ENCODE data around the gene PARD3B. TPM values are rescaled to one million over a fixed set of nuclear protein-coding genes. Genes with fewer than 3 reads are reported as not detected.

PARD3B gene
- total RNA-seq, 1 experiment from 2014 or later = 3.6 TPM

GRCh38 chr2:205411558-205411957, 866.3 kb downstream of the PARD3B start:
- Histone ChIP-seq H3K36me3 (ENCODE audit: control insufficient read depth, insufficient read depth, low read length) (no peaks in the 10 kb centered on the region), H3K27ac (ENCODE audit: low read length) (no peak overlapping the region), H3K4me1 (ENCODE audit: control insufficient read depth, insufficient read depth, low read length) (no peaks in the 10 kb centered on the region), H3K9me3 (ENCODE audit: control insufficient read depth, insufficient read depth, low read depth, low read length) (no peaks in the 10 kb centered on the region), H3K27me3 (ENCODE audit: control insufficient read depth, insufficient read depth, low read length) (no peaks in the 10 kb centered on the region), H3K4me3 (ENCODE audit: low read depth in 2 of 2, low read length in 2 of 2) (no peak overlapping the region)
- TF ChIP-seq POLR2AphosphoS5 (IDR thresholded peaks at IDR 0.05; ENCODE audit: low read depth, low read length) (no peak), SIN3A (IDR thresholded peaks at IDR 0.05; ENCODE audit: borderline replicate concordance, insufficient read depth, low read depth, low read length) (no peak), REST (IDR thresholded peaks at IDR 0.05; ENCODE audit: insufficient read depth in 1 of 2, low read depth in 2 of 2, low read length in 1 of 2) (no peak), CTCF (IDR thresholded peaks at IDR 0.05) (no peak), TCF7L2 (IDR thresholded peaks at IDR 0.05; ENCODE audit: low read depth, low read length) (no peak)
- in situ Hi-C loops (cut with HindIII; ENCODE audit: low pct_unique_long_range_greater_than_20kb, low sequenced_read_pairs) (no loop called here), intact Hi-C loops (cut with micrococcal nuclease; ENCODE audit: unreplicated experiment) (no loop called here)
- CTCF ChIA-PET = no interaction called here
- DNase-seq (ENCODE audit: low read depth, low spot score) = no peak
- POLR2A ChIA-PET = no interaction called here
- ATAC-seq = no peak
- no TSS peak for BruUV-seq (replicated peaks)

DNA sequence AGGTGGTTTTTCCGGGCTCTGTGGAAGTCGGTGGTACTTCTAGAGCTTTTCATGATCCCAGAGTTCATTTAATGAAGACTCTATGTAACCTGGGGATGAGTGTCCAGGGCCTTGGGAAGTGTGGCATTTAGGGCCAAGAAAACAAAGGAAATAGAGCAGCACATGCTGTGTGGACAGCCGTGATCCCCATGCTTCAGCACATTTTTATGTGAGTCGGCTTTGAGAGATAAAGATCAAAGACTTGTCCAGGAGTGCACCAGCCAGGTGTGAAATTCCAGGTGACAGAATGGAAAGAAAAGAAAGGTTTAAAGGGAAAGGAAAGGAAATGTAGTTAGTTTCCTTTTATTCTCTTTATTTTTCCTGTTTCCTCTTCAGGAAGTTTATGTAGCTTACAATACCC, 879.1 kb downstream of the PARD3B start:
- H3K27me3 ChIP-seq (ENCODE audit: control insufficient read depth, insufficient read depth, low read length) = no peaks in the 10 kb centered on the region
- H3K4me1 ChIP-seq (ENCODE audit: control insufficient read depth, insufficient read depth, low read length) = no peaks in the 10 kb centered on the region
- ChIA-PET POLR2A (no interaction called here), CTCF (no interaction called here)
- H3K27ac ChIP-seq (ENCODE audit: low read length) = no peak overlapping the region
- intact Hi-C loops (cut with micrococcal nuclease; ENCODE audit: unreplicated experiment) = no loop called here
- no peak for ATAC-seq
- in situ Hi-C loops (cut with HindIII; ENCODE audit: low pct_unique_long_range_greater_than_20kb, low sequenced_read_pairs) = no loop called here
- no peaks in the 10 kb centered on the region for H3K9me3 ChIP-seq (ENCODE audit: control insufficient read depth, insufficient read depth, low read depth, low read length)
- DNase-seq (ENCODE audit: low read depth, low spot score) = no peak
- H3K36me3 ChIP-seq (ENCODE audit: control insufficient read depth, insufficient read depth, low read length) = no peaks in the 10 kb centered on the region
- H3K4me3 ChIP-seq (ENCODE audit: low read depth in 2 of 2, low read length in 2 of 2) = no peak overlapping the region
- TF ChIP-seq POLR2AphosphoS5 (IDR thresholded peaks at IDR 0.05; ENCODE audit: low read depth, low read length) (no peak), TCF7L2 (IDR thresholded peaks at IDR 0.05; ENCODE audit: low read depth, low read length) (no peak)
- no TSS peak for BruUV-seq (replicated peaks)

DNA sequence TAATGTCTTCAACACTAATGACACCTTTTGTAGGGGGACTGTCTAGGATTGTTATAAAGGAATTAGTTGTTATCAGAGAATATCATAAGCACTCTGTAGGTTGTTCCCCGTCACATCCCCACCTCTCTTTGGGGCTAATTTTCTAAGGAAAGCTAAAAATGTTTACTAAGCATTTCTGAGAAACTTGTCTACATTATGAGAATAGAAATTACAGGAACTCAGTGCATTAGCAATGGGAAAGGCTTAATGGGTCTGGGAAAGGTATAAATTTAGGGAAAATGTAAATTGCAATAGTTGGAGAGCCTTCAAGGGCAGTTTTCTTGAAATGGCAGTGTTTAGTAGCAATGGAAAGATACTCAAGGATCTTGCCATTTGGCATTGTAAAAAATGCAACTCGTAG, 879.8 kb downstream of the PARD3B start:
- ATAC-seq (no peak), DNase-seq (ENCODE audit: low read depth, low spot score) (no peak)
- no TSS peak for BruUV-seq (replicated peaks)
- no peak overlapping the region for H3K4me3 ChIP-seq (ENCODE audit: low read depth in 2 of 2, low read length in 2 of 2)
- ChIA-PET CTCF (no interaction called here), POLR2A (no interaction called here)
- H3K9me3 ChIP-seq (ENCODE audit: control insufficient read depth, insufficient read depth, low read depth, low read length) = no peaks in the 10 kb centered on the region
- in situ Hi-C loops (cut with HindIII; ENCODE audit: low pct_unique_long_range_greater_than_20kb, low sequenced_read_pairs) = no loop called here
- H3K27me3 ChIP-seq (ENCODE audit: control insufficient read depth, insufficient read depth, low read length) = no peaks in the 10 kb centered on the region
- intact Hi-C loops (cut with micrococcal nuclease; ENCODE audit: unreplicated experiment) = no loop called here
- H3K36me3 ChIP-seq (ENCODE audit: control insufficient read depth, insufficient read depth, low read length) = no peaks in the 10 kb centered on the region
- H3K4me1 ChIP-seq (ENCODE audit: control insufficient read depth, insufficient read depth, low read length) = no peaks in the 10 kb centered on the region
- no peak overlapping the region for H3K27ac ChIP-seq (ENCODE audit: low read length)
- TF ChIP-seq POLR2AphosphoS5 (IDR thresholded peaks at IDR 0.05; ENCODE audit: low read depth, low read length) = no peak
- TF ChIP-seq CTCF (IDR thresholded peaks at IDR 0.05) = no peak
- TF ChIP-seq REST (IDR thresholded peaks at IDR 0.05; ENCODE audit: insufficient read depth in 1 of 2, low read depth in 2 of 2, low read length in 1 of 2) = no peak
- no peak for TF ChIP-seq TCF7L2 (IDR thresholded peaks at IDR 0.05; ENCODE audit: low read depth, low read length)
- no peak for TF ChIP-seq SIN3A (IDR thresholded peaks at IDR 0.05; ENCODE audit: borderline replicate concordance, insufficient read depth, low read depth, low read length)

All from Panc1 (cell line).